Activated CD8-positive, alpha-beta memory T cell treated with anti-CD3 and anti-CD28 coated beads for 48 hours (primary cell): ENCODE data around the gene MPHOSPH9.

Source experiments
- DNase-seq, 3 experiments: peaks; one replicate each; pipeline ENCODE4 v3.0.0-alpha.2; 2020; ENCODE audit warnings: low read depth in 2 of 3, low spot score in 2 of 3

Gene MPHOSPH9

GRCh38 chr12:123150275-123150743 is 82.6 kb downstream of the MPHOSPH9 start:
- peak; percentile 10 to 29 (median 11) for DNase-seq

DNA sequence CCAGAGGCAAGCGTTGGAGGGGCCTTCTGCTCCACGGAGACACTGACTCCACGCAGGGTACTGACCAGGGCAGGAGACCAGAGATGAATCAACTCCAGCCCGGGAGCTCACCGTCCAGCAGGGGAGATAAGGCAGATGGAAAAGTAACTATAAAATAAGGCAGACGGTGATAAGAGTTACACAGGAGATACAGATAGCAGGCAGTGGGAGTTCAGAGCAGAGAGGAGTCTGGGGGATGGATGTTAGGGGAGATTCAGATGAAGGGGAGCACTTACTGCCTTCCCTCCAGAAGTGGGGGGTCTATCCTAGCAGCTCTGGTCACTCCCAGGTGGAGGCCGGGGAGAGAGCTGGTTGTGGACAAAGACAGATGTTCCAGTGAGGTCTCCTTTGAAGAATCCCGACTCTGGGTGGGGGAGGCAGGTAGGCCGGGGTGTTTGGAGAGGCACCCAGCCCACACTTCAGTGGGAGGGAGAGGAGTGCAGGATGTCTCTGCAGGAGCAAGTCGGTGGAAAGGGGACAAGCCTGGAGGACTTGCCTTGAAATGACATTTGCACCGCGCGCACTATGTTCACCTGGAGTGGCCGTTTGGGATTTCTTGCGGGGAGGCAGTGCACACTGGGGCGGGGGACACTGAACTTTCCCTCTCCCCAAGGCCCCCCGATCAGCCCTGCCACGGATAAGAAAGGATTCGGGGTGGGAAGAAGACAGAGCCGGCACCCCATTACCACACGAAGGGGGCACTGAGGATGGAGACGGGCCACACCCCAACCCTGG is 83.3 kb downstream of the MPHOSPH9 start:
- no peak for DNase-seq

DNA sequence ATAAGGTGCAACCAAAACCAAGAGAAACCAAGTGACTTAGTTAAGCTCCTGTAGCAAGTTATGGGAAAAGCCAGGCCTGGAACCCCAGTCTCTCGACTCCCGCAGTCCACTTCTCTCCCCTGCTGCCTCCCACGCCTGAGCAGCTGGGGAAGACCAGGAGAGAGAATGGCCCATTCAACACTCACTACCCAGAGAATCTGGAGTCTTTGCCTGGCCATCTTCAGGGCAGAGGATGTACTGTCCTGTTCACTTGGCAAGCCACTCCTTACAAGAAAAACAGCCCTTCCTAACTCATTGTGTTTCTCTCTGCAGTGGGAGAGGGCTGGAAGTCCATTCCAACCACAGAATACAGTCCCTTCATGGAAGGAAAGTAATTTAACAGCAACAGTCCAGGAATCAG is 83.9 kb downstream of the MPHOSPH9 start:
- DNase-seq, result no peak

DNA sequence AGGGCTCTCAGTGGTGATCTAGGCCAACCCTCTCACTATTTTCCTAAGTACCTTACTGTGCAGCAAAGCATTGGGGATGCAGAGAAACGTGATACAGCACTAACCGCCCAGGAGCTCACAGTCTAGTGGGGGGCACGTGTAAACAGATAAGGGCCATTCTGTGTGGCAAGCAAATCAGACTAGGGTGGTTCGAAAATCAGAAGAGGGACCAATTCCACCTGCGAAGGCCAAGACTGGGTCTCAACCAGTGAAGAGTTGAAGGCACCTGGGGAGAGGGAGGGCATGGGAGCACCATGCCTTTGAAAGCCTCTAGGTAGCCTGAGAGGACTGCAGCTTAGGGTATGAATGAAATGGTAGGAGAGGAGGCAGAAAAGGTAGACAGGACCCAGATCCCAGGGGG is 84.3 kb downstream of the MPHOSPH9 start:
- DNase-seq, result no peak

DNA sequence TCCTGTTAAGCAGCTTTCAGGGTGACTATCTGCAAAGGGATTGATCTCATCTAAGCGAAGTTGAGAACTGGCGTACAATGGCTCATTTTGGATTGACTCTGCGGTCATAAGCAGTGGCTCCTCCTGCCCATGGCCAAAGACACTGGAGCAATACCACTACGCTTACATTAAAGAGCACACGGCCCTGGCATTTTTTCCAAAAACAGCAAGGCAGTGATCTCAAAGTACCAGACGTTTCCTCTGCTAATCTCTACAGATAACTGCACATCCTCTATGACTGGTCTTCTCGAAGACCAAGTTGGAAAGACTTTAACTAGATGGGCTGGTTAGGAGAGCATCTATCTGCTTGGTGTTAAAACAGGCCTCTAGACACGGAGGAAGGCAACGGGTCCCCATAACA is 84.7 kb downstream of the MPHOSPH9 start:
- DNase-seq, result no peak

DNA sequence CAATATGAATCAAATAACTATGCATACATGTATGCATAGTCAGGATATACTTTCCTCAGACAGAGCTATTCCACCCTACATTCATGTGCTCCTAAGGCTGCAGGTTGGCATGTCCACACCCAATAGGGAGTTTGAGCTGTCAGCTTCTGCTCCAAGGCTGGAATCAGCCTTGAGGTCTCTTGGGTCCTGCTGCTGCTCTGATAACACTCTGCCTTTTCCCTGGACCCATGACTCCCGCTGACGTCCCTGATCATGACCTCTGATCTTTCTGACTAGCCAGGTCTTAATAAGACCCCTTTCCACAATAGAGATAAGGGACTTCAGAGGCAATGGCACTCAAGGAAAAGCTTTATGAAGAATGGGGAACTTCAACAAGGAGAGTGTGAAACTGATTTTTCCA is 87.7 kb downstream of the MPHOSPH9 start:
- no peak for DNase-seq

DNA sequence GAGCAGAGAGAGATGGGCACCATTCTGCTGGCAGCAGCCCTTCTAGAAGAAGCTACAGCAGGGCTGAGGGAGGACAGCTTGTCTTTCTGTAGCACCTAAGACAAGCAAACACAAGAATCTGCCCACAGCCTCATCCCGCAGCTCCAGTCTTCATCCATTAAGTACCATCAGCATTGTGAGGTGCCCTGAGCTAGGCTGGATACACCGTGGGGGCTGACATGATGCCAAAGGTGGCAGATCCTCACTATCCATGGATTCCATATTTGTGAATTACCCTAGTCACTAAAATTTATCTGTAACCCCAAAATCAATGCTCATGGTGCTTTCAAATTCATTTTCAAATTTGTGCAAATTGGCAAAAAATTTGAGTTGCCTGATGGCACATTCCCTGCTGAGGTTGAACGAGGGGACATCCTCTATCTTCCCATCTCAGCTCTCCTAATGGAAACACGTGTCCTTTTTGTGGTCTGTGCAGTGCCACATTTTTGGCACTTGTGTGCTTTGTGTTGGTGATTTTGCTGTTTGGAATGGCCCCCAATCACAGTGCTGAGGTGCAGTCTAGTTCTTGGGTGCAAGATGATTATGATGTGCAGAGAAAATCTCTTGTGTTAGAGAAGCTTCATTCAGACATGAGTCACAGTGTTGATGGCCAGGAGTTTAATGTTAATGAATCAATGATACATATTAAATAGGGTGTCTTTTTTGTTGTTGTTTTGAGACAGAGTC is 89.0 kb downstream of the MPHOSPH9 start:
- no peak for DNase-seq

GRCh38 chr12:123142921-123143735 is 89.8 kb downstream of the MPHOSPH9 start:
- DNase-seq, result no peak

GRCh38 chr12:123142518-123142840 is 90.5 kb downstream of the MPHOSPH9 start:
- no peak for DNase-seq

GRCh38 chr12:123141615-123142517 is 91.1 kb downstream of the MPHOSPH9 start:
- DNase-seq, result no peak

GRCh38 chr12:123140676-123141614 is 92.0 kb downstream of the MPHOSPH9 start:
- no peak for DNase-seq

DNA sequence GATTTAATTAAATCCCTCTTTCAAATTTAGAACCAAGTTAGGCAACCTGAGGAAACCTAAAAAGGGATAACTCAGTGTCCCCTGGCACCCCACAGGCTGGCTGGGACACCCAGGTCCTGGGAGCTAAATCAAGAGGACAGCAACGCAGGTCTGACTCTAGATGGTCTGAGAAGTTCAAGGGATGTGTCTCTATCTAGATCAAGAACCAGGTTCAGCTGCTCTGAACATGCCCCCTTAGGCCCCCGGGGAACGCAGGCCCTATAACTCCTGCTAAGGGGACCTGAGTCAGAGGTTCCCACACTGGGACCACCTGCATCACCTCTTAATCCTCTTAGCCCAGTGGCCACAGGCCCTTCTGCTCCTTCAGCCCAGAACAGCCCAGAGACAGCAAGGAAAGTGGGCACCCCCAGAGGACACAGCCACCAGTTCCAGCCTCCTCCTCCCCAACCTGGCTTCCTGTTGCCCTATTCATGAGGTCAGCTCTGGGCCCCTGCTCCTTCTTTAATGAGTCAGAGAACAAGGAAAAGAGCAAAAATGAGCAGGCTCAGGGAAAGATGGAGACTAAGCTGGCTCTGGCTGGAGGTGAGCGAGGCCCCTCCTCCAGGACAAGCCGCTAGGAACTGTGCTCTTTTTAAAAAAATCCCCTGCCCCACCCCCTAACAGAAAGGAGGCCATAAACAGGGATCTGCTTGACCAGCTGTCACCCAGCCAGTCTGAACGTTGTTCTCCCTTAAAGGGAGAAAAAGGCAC is 92.8 kb downstream of the MPHOSPH9 start:
- DNase-seq, result no peak

- no peak for DNase-seq
Observed at GRCh38 chr12:123135688-123136087, 97.3 kb downstream of the MPHOSPH9 start.

DNA sequence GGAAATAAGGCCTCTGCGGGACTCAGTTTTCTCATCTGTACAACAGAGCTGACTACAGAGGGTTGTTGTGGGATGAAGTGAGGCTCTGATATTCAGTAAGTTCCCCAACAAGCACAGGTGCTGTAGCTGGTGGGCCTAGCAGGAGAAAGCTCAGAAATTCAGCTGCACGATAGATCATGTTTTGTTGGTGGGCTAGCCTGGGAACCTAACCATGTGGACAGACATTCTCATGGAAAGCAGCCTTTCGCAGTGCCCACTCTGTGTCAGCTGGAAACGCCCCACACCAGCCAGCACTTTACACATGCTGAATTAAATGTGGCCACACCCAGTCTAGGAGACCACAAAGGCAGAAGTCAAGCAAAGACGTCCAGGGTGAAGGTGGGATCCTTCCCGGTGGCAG is 98.1 kb downstream of the MPHOSPH9 start:
- no peak for DNase-seq

DNA sequence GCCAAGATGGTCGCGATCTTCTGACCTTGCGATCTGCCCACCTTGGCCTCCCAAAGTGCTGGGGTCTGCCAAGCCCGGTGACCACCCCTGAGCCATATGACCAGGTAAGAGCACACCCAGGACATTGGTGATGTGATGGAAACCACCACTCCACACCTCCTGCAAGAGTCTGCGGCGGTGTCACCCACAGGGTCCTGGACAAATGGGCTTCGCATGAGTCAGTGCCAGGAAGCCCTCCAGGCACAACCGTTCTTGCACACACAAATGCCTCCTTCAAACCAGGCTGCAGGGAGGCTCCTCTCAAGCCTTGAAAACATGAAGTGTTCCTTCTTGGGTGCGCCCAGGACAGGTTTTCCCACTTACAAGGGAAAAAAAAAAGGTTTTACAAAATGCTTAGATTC is 98.7 kb downstream of the MPHOSPH9 start:
- no peak for DNase-seq

GRCh38 chr12:123133701-123134100 is 99.2 kb downstream of the MPHOSPH9 start:
- no peak for DNase-seq

DNA sequence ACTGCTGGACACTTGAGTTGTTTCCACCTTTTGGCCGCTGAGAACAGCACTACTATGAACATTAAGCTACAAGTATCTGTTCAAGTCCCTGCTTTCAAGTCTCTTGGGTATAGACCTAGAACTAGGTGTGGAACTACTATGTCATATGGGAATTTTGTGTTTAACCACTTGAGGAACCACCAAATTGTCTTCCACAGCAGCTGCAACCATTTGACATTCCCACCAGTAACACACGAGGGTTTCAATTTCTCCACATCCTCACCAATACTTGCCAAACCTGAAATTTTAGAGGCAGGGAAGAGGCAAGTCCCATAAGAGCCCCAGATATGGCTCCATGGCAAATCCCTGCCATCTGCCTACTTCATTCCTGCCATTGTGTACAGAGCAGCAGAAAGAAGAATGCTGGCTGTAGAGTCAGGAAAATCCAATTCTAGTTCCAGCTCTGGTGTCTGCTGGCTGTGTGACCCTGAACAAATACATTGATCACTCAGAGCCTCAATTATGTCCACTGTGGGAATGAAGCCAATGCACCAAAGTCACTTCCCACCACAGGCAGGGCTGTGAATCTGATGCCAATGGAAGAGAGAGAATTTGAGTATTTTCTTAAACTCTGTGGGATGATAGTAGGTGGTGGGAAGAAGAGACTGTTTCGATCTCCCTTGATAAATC is 99.9 kb downstream of the MPHOSPH9 start:
- DNase-seq, result no peak

- DNase-seq, result no peak
Observed at GRCh38 chr12:123131879-123132402, 101.0 kb downstream of the MPHOSPH9 start.
